GM19468 (cell line): Measurements from ENCODE around the gene MS4A4E.
"Not testable (repeated sequence)": the region's sequence is repeated elsewhere in the genome, so short reads cannot be mapped to it uniquely, and the experiment has no call there.

Experiments
- ATAC-seq: cut with Tn5 transposase; IDR thresholded peaks from one replicate; pipeline ENCODE4 v1.9.1; 2021; ENCODE audit warnings: mild to moderate bottlenecking, moderate library complexity, moderate number of reproducible peaks; ENCODE audit not compliant: unreplicated experiment; ENCODE audit errors: extremely low read depth

MS4A4E gene

GRCh38 chr11:60182541-60183330 is 60.2 kb downstream of the MS4A4E start, which contains the start of gene MS4A6A:
TSS of gene MS4A6A (minus strand) at chr11:60183083. CDS start at chr11:60181727, 1,356 bp downstream.
- ATAC-seq: no peak

GRCh38 chr11:60175860-60176275 is 67.1 kb downstream of the MS4A4E start:
- ATAC-seq: peak; percentile 17

- ATAC-seq: no peak
Observed at GRCh38 chr11:60172011-60172410, 70.9 kb downstream of the MS4A4E start.

- no peak for ATAC-seq
Observed at GRCh38 chr11:60170566-60170965, 72.4 kb downstream of the MS4A4E start.

GRCh38 chr11:60169264-60169915 is 73.5 kb downstream of the MS4A4E start:
- ATAC-seq: no peak

GRCh38 chr11:60168306-60168705 is 74.6 kb downstream of the MS4A4E start:
- no peak for ATAC-seq

- no peak for ATAC-seq
Observed at GRCh38 chr11:60165951-60166350, 77.0 kb downstream of the MS4A4E start.

- ATAC-seq: no peak
Observed at GRCh38 chr11:60165538-60165937, 77.4 kb downstream of the MS4A4E start.

- ATAC-seq: no peak
Observed at GRCh38 chr11:60164550-60165075, 78.3 kb downstream of the MS4A4E start.

- ATAC-seq: no peak
Observed at GRCh38 chr11:60161766-60162165, 81.2 kb downstream of the MS4A4E start.

GRCh38 chr11:60161107-60161506 is 81.8 kb downstream of the MS4A4E start:
- no peak for ATAC-seq

GRCh38 chr11:60159868-60160267 is 83.1 kb downstream of the MS4A4E start:
- no peak for ATAC-seq

- ATAC-seq: no peak
Observed at GRCh38 chr11:60159284-60159683, 83.7 kb downstream of the MS4A4E start.

GRCh38 chr11:60158636-60159035 is 84.3 kb downstream of the MS4A4E start:
- ATAC-seq: no peak

GRCh38 chr11:60155931-60156330 is 87.0 kb downstream of the MS4A4E start:
- no peak for ATAC-seq

- not testable (repeated sequence) for ATAC-seq
Observed at GRCh38 chr11:60152727-60153126, 90.2 kb downstream of the MS4A4E start.

GRCh38 chr11:60150279-60150678 is 92.7 kb downstream of the MS4A4E start:
- no peak for ATAC-seq
